H9 (cell line): ENCODE results near the gene GH2. TPM values are rescaled to one million over a fixed set of nuclear protein-coding genes. Genes with fewer than 3 reads are reported as not detected.

Source experiments
- DNase-seq: peaks from one replicate; pipeline ENCODE4 v3.0.0-alpha.2; 2017
- H2AFZ ChIP-seq: one replicate; pipeline ENCODE4 v1.6.1; 2013; ENCODE audit warnings: mild to moderate bottlenecking, low read length, control low read depth, moderate library complexity
- H2AK5ac ChIP-seq: 2 replicates; pipeline ENCODE4 v1.6.1; 2013; ENCODE audit warnings: low read length, control low read depth, mixed read lengths; ENCODE audit not compliant: insufficient read length
- H2BK120ac ChIP-seq: one replicate; pipeline ENCODE4 v1.6.1; 2013; ENCODE audit warnings: low read depth, mild to moderate bottlenecking, low read length, control low read depth, inconsistent platforms; ENCODE audit not compliant: poor library complexity, severe bottlenecking
- H2BK12ac ChIP-seq: 2 replicates; pipeline ENCODE4 v1.6.1; 2013; ENCODE audit warnings: low read length, control low read depth, mixed read lengths, low read depth; ENCODE audit not compliant: insufficient read length
- H2BK15ac ChIP-seq: 2 replicates; pipeline ENCODE4 v1.6.1; 2013; ENCODE audit warnings: low read depth, low read length, control low read depth
- H2BK20ac ChIP-seq: one replicate; pipeline ENCODE4 v1.6.1; 2013; ENCODE audit warnings: low read depth, mild to moderate bottlenecking, low read length, control low read depth, inconsistent platforms; ENCODE audit not compliant: poor library complexity, severe bottlenecking
- H2BK5ac ChIP-seq: 2 replicates; pipeline ENCODE4 v1.6.1; 2013; ENCODE audit warnings: low read length, control low read depth, mixed read lengths; ENCODE audit not compliant: insufficient read length
- H3K14ac ChIP-seq: 2 replicates; pipeline ENCODE4 v1.6.1; 2013; ENCODE audit warnings: low read length, control low read depth; ENCODE audit not compliant: insufficient read depth
- H3K18ac ChIP-seq: 2 replicates; pipeline ENCODE4 v1.6.1; 2013; ENCODE audit warnings: low read depth, mild to moderate bottlenecking, mixed read lengths, low read length, control low read depth; ENCODE audit not compliant: insufficient read length
- H3K23ac ChIP-seq: 2 replicates; pipeline ENCODE4 v1.6.1; 2013; ENCODE audit warnings: low read length, control low read depth, mixed read lengths, low read depth; ENCODE audit not compliant: insufficient read length
- H3K23me2 ChIP-seq: 2 replicates; pipeline ENCODE4 v1.6.1; 2013; ENCODE audit warnings: low read depth, mild to moderate bottlenecking, mixed read lengths, low read length, control low read depth; ENCODE audit not compliant: insufficient read length, poor library complexity, severe bottlenecking
- H3K27ac ChIP-seq: 2 replicates; pipeline ENCODE4 v1.5.1; 2013; ENCODE audit warnings: low read length, control low read depth, mixed read lengths, low read depth; ENCODE audit not compliant: insufficient read length
- H3K27me3 ChIP-seq: 2 replicates; pipeline ENCODE4 v1.6.1; 2013; ENCODE audit warnings: low read length, control low read depth, inconsistent platforms; ENCODE audit not compliant: insufficient read depth
- H3K4ac ChIP-seq: 2 replicates; pipeline ENCODE4 v1.6.1; 2013; ENCODE audit warnings: low read depth, mild to moderate bottlenecking, control low read depth, inconsistent platforms, low read length, moderate library complexity
- H3K4me1 ChIP-seq: 2 replicates; pipeline ENCODE4 v1.6.1; 2013; ENCODE audit warnings: low read length, control low read depth, inconsistent platforms; ENCODE audit not compliant: insufficient read depth
- H3K4me2 ChIP-seq: 2 replicates; pipeline ENCODE4 v1.6.1; 2013; ENCODE audit warnings: low read length, control low read depth, mixed read lengths; ENCODE audit not compliant: insufficient read length, insufficient read depth
- H3K56ac ChIP-seq: 2 replicates; pipeline ENCODE4 v1.6.1; 2013; ENCODE audit warnings: low read depth, mild to moderate bottlenecking, mixed read lengths, low read length, control low read depth; ENCODE audit not compliant: insufficient read length
- H3K79me1 ChIP-seq: 2 replicates; pipeline ENCODE4 v1.6.1; 2013; ENCODE audit warnings: low read depth, mild to moderate bottlenecking, moderate library complexity, low read length, control low read depth, inconsistent platforms; ENCODE audit not compliant: insufficient read depth, poor library complexity, severe bottlenecking
- H3K79me2 ChIP-seq: 2 replicates; pipeline ENCODE4 v1.6.1; 2013; ENCODE audit warnings: low read length, control low read depth, inconsistent platforms; ENCODE audit not compliant: insufficient read depth
- H3K9ac ChIP-seq: 2 replicates; pipeline ENCODE4 v1.6.1; 2013; ENCODE audit warnings: low read length, control low read depth, mixed read lengths; ENCODE audit not compliant: insufficient read length; ENCODE audit errors: extremely low read depth
- H3K9me3 ChIP-seq: one replicate; pipeline ENCODE4 v1.6.1; 2013; ENCODE audit warnings: low read depth, low read length, inconsistent platforms; ENCODE audit not compliant: control insufficient read depth
- H3T11ph ChIP-seq: one replicate; pipeline ENCODE4 v1.6.1; 2013; ENCODE audit warnings: mild to moderate bottlenecking, low read length, control low read depth, inconsistent platforms
- H4K20me1 ChIP-seq: one replicate; pipeline ENCODE4 v1.6.1; 2013; ENCODE audit not compliant: control insufficient read depth, insufficient read length, insufficient read depth
- H4K5ac ChIP-seq: 2 replicates; pipeline ENCODE4 v1.6.1; 2013; ENCODE audit warnings: low read depth, mild to moderate bottlenecking, mixed read lengths, low read length, control low read depth; ENCODE audit not compliant: insufficient read length
- H4K8ac ChIP-seq: replicated peaks from 2 replicates; pipeline ENCODE4 v1.6.1; 2013; ENCODE audit warnings: low read length, control low read depth, mixed read lengths, low read depth; ENCODE audit not compliant: insufficient read length
- H4K91ac ChIP-seq: 2 replicates; pipeline ENCODE4 v1.6.1; 2013; ENCODE audit warnings: low read depth, mild to moderate bottlenecking, moderate library complexity, mixed read lengths, low read length, control low read depth; ENCODE audit not compliant: insufficient read length
- H3K27ac Mint-ChIP-seq, 3 experiments: 2 replicates in 2 of 3; 3 replicates in 1 of 3; pipeline ENCODE4 v1.8.0; 2020 to 2021; ENCODE audit warnings: mixed read lengths in 3 of 3, mild to moderate bottlenecking in 1 of 3, moderate library complexity in 1 of 3
- H3K27me3 Mint-ChIP-seq: 2 replicates; pipeline ENCODE4 v1.8.0; 2021; ENCODE audit warnings: low read depth, mild to moderate bottlenecking, moderate library complexity, mixed read lengths
- H3K36me3 Mint-ChIP-seq, 3 experiments: 2 replicates in 2 of 3; 3 replicates in 1 of 3; pipeline ENCODE4 v1.8.0; 2020 to 2021; ENCODE audit warnings: low read depth in 3 of 3, mixed read lengths in 3 of 3; ENCODE audit not compliant: insufficient read depth in 1 of 3
- H3K4me1 Mint-ChIP-seq, 2 experiments: 2 replicates each; pipeline ENCODE4 v1.8.0; 2020; ENCODE audit warnings: mixed read lengths in 2 of 2
- H3K4me3 Mint-ChIP-seq, 2 experiments: 2 replicates in 1 of 2; 3 replicates in 1 of 2; pipeline ENCODE4 v1.8.0; 2020 to 2021; ENCODE audit warnings: mild to moderate bottlenecking in 2 of 2, mixed read lengths in 2 of 2, moderate library complexity in 1 of 2
- H3K9me3 Mint-ChIP-seq, 2 experiments: 2 replicates in 1 of 2; 3 replicates in 1 of 2; pipeline ENCODE4 v1.8.0; 2020; ENCODE audit warnings: mild to moderate bottlenecking in 2 of 2, mixed read lengths in 2 of 2, moderate library complexity in 1 of 2
- CTCF ChIP-seq: fragments of 200-600 bp; sonication (generic); conservative IDR thresholded peaks from 3 replicates; pipeline ENCODE4 v1.8.0; 2021; ENCODE audit warnings: antibody characterized with exemption, mild to moderate bottlenecking
- WGBS: extraction: QIAGEN DNeasy Blood & Tissue Kit; methylation state at CpG from one replicate; pipeline ENCODE4 v1.1.7; 2013; ENCODE audit warnings: missing lambda C conversion rate, low lambda C conversion rate, mixed read lengths; ENCODE audit not compliant: insufficient read length; ENCODE audit errors: extremely low coverage; 5-methylcytosine and 5-hydroxymethylcytosine counted together
- total RNA-seq: library from RNA; stranded (reverse); gene quantifications from 2 replicates; pipeline ENCODE4 v1.2.1, GENCODE V29; 2021

GH2 gene
- total RNA-seq, 1 experiment from 2014 or later: 0.77 TPM

DNA sequence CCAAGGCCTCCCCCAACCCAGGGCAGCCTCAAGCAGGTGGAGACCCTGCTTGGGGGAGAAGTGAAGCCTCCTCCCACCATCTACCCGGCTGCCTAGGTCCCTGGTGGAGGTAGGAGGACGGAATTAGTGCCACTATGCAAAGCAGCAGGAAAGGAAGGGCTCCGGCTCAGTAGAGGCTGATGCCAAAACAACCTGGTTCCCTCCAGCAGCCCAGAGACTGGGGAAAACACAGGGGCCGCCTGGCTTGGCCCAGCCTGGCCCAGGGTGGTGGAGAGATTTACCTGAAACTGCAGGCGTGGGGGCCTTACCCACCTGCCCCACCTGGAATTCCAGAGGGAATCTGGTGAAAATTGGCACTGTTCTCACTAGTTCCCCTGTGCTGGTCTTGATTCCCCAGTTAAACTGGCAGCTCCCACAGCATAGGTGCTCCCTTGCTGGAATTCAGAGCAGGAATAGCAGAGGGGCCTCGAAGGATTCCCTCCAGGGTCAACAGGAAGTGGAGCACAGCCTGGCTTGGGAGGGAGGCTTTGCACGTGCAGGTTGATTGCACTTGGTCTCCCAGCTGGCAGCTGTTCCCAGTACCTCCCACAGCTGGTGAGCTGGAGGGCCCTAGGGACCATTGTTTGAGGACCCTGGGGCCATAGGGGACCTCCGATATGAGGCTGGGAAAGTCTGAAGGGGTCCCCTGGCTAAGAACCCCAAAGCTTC, 45.9 kb upstream of the GH2 start:
- H4K5ac ChIP-seq: no peak overlapping the region
- TF ChIP-seq CTCF: no peak
- H4K20me1 ChIP-seq: no peaks in the 10 kb centered on the region
- H2BK15ac ChIP-seq: no peak overlapping the region
- H3K27ac ChIP-seq: no peak overlapping the region
- no peaks in the 10 kb centered on the region; the same call in 1 of the 2 replicates for H3K4me1 ChIP-seq
- H3K79me2 ChIP-seq: no peaks in the 10 kb centered on the region
- no peaks in the 10 kb centered on the region for H3K9me3 Mint-ChIP-seq
- H3K27ac Mint-ChIP-seq: no peak overlapping the region
- H3K18ac ChIP-seq: no peak overlapping the region
- WGBS: no CpG with 5 or more reads among the region's 8 CpGs
- H3K4me3 Mint-ChIP-seq: no peak overlapping the region
- no peaks in the 10 kb centered on the region for H3K23me2 ChIP-seq
- H3K4me2 ChIP-seq: no peak overlapping the region
- H3K36me3 Mint-ChIP-seq: no peaks in the 10 kb centered on the region
- H3K14ac ChIP-seq: no peak overlapping the region
- no peak overlapping the region for H3K4ac ChIP-seq
- no peaks in the 10 kb centered on the region; the same call in 1 of the 2 replicates for H3K27me3 Mint-ChIP-seq
- no peak overlapping the region for H4K91ac ChIP-seq
- no peak overlapping the region for H3K9ac ChIP-seq
- DNase-seq: no peak
- no peak overlapping the region for H2BK12ac ChIP-seq
- no peaks in the 10 kb centered on the region for H3K27me3 ChIP-seq
- H3K56ac ChIP-seq: no peak overlapping the region
- H4K8ac ChIP-seq: no peak overlapping the region
- H3T11ph ChIP-seq: no peak overlapping the region
- no peak overlapping the region for H3K23ac ChIP-seq
- no peak overlapping the region for H2AFZ ChIP-seq
- H3K9me3 ChIP-seq: no peaks in the 10 kb centered on the region
- no peak overlapping the region for H2BK20ac ChIP-seq
- no peak overlapping the region for H2AK5ac ChIP-seq
- H3K4me1 Mint-ChIP-seq: peaks cover 14 to 18% of the 10 kb centered on the region in 2 experiments
- no peak overlapping the region for H2BK5ac ChIP-seq
- no peaks in the 10 kb centered on the region for H3K79me1 ChIP-seq
- H2BK120ac ChIP-seq: no peak overlapping the region
